Peyer's patch (tissue), 4 donors: ENCODE data around the gene DDIT3.

Source experiments
- CTCF ChIP-seq, 6 experiments: fragments of 450-650 bp in 4 of 6; fragments of 200-600 bp in 2 of 6; sonication (generic) in 1 of 6; IDR thresholded peaks; one replicate each; pipeline ENCODE4 v1.5.1; 2017 to 2019; ENCODE audit warnings: antibody characterized with exemption in 6 of 6, mild to moderate bottlenecking in 3 of 6, moderate library complexity in 1 of 6
- POLR2A ChIP-seq, 2 donors: fragments of 450-650 bp; IDR thresholded peaks; one replicate each; pipeline ENCODE4 v1.5.1; 2017; ENCODE audit warnings: antibody characterized with exemption in 2 of 2, mild to moderate bottlenecking in 2 of 2, moderate library complexity in 2 of 2

- TF ChIP-seq CTCF (IDR thresholded peaks at IDR 0.05) (no peak), POLR2A (IDR thresholded peaks at IDR 0.05) (no peak)
Observed at GRCh38 chr12:57488402-57489156, 31.7 kb downstream of the DDIT3 start.
